Peyer's patch (tissue), 4 donors: Measurements from ENCODE around the gene SRSF8. TPM values are rescaled to one million over a fixed set of nuclear protein-coding genes. Genes with fewer than 3 reads are reported as not detected.
"Not testable (repeated sequence)": the region's sequence is repeated elsewhere in the genome, so short reads cannot be mapped to it uniquely, and the experiment has no call there.

Experiments used
- DNase-seq, 3 donors: peaks; one replicate each; pipeline ENCODE4 v3.0.0-alpha.2; 2017 to 2019
- H3K27ac ChIP-seq, 4 donors: fragments of 200-600 bp; sonication (generic); one replicate each; pipeline ENCODE4 v1.5.1; 2016 to 2019
- H3K27me3 ChIP-seq, 2 donors: fragments of 200-600 bp; sonication (generic); one replicate each; pipeline ENCODE4 v1.5.1; 2019
- H3K36me3 ChIP-seq, 3 donors: fragments of 200-600 bp; sonication (generic); one replicate each; pipeline ENCODE4 v1.5.1; 2016 to 2019
- H3K4me1 ChIP-seq, 4 donors: fragments of 200-600 bp; sonication (generic); one replicate each; pipeline ENCODE4 v1.5.1; 2016 to 2019
- H3K4me3 ChIP-seq, 4 donors: fragments of 200-600 bp; sonication (generic); 1 replicate in 3 of 4; 2 replicates in 1 of 4; pipeline ENCODE4 v1.5.1; 2016 to 2019; ENCODE audit warnings: mild to moderate bottlenecking in 1 of 4
- H3K9me3 ChIP-seq, 4 donors: fragments of 200-600 bp; sonication (generic); one replicate each; pipeline ENCODE4 v1.5.1; 2016 to 2019; ENCODE audit warnings: mild to moderate bottlenecking in 1 of 4
- POLR2A ChIP-seq, 2 donors: fragments of 450-650 bp; IDR thresholded peaks; one replicate each; pipeline ENCODE4 v1.5.1; 2017; ENCODE audit warnings: antibody characterized with exemption in 2 of 2, mild to moderate bottlenecking in 2 of 2, moderate library complexity in 2 of 2
- total RNA-seq, 4 donors: library from RNA; depleted of rRNA; stranded (reverse); fragments of >200 nt; gene quantifications; one replicate each; pipeline ENCODE4 v1.1.0, GENCODE V29; 2016
- TF ChIP-seq, protein P1 (sequence below), 6 experiments: fragments of 450-650 bp in 4 of 6; fragments of 200-600 bp in 2 of 6; sonication (generic) in 1 of 6; IDR thresholded peaks; one replicate each; pipeline ENCODE4 v1.5.1; 2017 to 2019; ENCODE audit warnings: antibody characterized with exemption in 6 of 6, mild to moderate bottlenecking in 3 of 6, moderate library complexity in 1 of 6

The SRSF8 gene
- total RNA-seq, 4 donors from 2014 or later, result 19.0 to 41.0 (median 27.4) TPM

- no peaks in the 10 kb centered on the region for H3K27me3 ChIP-seq
- peak overlapping the region in 3 of 4 donors; percentile 10 to 45 (median 35) for H3K27ac ChIP-seq
- H3K4me1 ChIP-seq, result no peaks in the 10 kb centered on the region
- TF ChIP-seq, protein P1, sequence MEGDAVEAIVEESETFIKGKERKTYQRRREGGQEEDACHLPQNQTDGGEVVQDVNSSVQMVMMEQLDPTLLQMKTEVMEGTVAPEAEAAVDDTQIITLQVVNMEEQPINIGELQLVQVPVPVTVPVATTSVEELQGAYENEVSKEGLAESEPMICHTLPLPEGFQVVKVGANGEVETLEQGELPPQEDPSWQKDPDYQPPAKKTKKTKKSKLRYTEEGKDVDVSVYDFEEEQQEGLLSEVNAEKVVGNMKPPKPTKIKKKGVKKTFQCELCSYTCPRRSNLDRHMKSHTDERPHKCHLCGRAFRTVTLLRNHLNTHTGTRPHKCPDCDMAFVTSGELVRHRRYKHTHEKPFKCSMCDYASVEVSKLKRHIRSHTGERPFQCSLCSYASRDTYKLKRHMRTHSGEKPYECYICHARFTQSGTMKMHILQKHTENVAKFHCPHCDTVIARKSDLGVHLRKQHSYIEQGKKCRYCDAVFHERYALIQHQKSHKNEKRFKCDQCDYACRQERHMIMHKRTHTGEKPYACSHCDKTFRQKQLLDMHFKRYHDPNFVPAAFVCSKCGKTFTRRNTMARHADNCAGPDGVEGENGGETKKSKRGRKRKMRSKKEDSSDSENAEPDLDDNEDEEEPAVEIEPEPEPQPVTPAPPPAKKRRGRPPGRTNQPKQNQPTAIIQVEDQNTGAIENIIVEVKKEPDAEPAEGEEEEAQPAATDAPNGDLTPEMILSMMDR (IDR thresholded peaks at IDR 0.05), result no peak
- no peak for TF ChIP-seq POLR2A (IDR thresholded peaks at IDR 0.05)
- H3K9me3 ChIP-seq, result no peaks in the 10 kb centered on the region
- no peaks in the 10 kb centered on the region for H3K36me3 ChIP-seq
- DNase-seq, result no peak
- H3K4me3 ChIP-seq, result no peak overlapping the region
Observed at GRCh38 chr11:95108671-95109551, 42.2 kb downstream of the SRSF8 start.

- DNase-seq, H3K4me1 ChIP-seq, H3K27me3 ChIP-seq, H3K4me3 ChIP-seq, H3K36me3 ChIP-seq, H3K9me3 ChIP-seq, H3K27ac ChIP-seq: not testable (repeated sequence)
Observed at GRCh38 chr11:95111471-95111870, 44.8 kb downstream of the SRSF8 start.

DNA sequence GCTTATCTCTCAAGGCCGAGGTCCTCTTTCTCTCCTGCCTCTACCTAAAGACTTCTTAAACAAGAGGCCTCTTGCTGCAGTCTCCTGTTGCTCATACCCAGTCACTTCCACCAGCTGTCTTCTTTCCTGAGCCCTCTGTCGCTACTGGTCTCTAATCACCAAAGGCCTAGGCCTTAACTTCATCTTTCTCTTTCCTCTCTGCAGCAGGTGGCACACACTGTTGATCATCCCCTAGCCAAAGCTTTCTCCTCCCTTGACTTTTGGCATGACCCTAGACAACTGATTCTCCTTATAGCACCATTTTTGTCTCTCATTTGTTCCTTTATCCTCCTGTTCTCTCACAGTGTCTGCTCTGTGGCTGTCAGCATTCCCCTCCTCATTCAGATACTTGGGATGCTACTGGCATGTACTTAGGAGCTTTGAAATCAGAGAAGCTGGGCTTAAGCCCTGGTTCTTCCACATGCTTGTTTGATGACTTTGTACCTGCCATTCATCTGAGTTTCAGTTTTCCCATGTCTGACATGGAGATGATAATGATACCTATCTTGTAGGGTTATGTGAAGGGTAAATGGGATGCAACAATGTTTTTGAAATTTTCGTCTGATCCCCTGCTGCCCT lies 45.3 kb downstream of the SRSF8 start:
- Histone ChIP-seq H3K9me3 (no peaks in the 10 kb centered on the region), H3K4me3 (no peak overlapping the region), H3K4me1 (no peaks in the 10 kb centered on the region), H3K36me3 (no peaks in the 10 kb centered on the region), H3K27ac (no peak overlapping the region), H3K27me3 (no peaks in the 10 kb centered on the region)
- DNase-seq, result no peak
- TF ChIP-seq, protein P1 (IDR thresholded peaks at IDR 0.05), result no peak
- TF ChIP-seq POLR2A (IDR thresholded peaks at IDR 0.05), result no peak

- Histone ChIP-seq H3K27me3 (no peaks in the 10 kb centered on the region), H3K27ac (no peak overlapping the region), H3K9me3 (no peaks in the 10 kb centered on the region), H3K4me1 (no peaks in the 10 kb centered on the region), H3K4me3 (no peak overlapping the region), H3K36me3 (no peaks in the 10 kb centered on the region)
- TF ChIP-seq, protein P1 (IDR thresholded peaks at IDR 0.05), result no peak
- no peak for TF ChIP-seq POLR2A (IDR thresholded peaks at IDR 0.05)
- DNase-seq, result no peak
Observed at GRCh38 chr11:95115597-95115996, 48.9 kb downstream of the SRSF8 start.

DNA sequence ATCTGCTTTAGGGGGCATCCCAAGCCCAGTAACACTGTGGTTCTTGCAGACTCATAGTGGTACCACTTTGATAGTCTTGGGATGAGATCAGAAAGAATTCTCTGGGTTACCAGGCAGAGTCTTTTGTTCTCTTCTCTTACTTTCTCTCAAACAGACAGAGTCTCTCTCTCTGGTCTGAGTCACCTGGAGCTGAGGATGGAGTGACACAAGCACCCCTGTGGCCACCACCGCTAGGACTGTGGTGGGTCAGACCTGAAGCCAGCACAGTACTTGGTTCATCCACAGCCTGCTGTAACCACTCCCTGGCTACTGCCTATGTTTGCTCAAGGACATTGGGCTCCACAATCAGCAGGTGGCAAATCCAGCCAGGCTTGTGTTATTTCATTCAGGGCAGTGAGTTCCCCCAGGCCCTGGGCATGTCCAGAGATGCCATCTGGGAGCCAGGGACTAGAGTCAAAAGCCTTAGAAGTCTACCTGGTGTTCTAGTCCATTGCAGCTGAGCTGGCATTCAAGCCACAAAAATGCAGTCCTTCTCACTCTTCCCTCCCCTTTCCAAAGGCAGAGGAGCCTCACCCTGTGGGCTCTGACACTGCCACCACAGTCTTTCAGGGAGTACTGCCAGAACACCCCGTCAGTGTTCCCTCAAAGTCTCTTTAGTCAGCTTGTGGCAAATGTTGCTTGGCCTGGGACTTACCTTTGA lies 52.8 kb downstream of the SRSF8 start:
- no peaks in the 10 kb centered on the region for H3K4me1 ChIP-seq
- no peaks in the 10 kb centered on the region for H3K9me3 ChIP-seq
- DNase-seq, result no peak
- no peaks in the 10 kb centered on the region for H3K36me3 ChIP-seq
- no peak overlapping the region for H3K4me3 ChIP-seq
- TF ChIP-seq POLR2A (IDR thresholded peaks at IDR 0.05), result no peak
- TF ChIP-seq, protein P1 (IDR thresholded peaks at IDR 0.05), result no peak
- no peaks in the 10 kb centered on the region for H3K27me3 ChIP-seq
- no peak overlapping the region for H3K27ac ChIP-seq

Other genes starting within 250 kb of the SRSF8 start
- gene CWC15, start 93.4 kb upstream of the SRSF8 start, total RNA-seq, result 10 to 100 TPM; 34.7 to 66.8 (median 44.4) TPM
- under 1 TPM in 1 of 4 donors, not detected in 3; 0.54 TPM for gene KDM4D, start 93.2 kb upstream of the SRSF8 start, total RNA-seq
- gene KDM4E, start 41.7 kb upstream of the SRSF8 start, total RNA-seq, result not detected
- not detected for gene KDM4F, start 17.5 kb upstream of the SRSF8 start, total RNA-seq
- 10 to 100 TPM; 11.6 to 41.0 (median 39.2) TPM for gene ENDOD1, start 22.9 kb downstream of the SRSF8 start, total RNA-seq
- 10 to 100 TPM; 23.1 to 52.8 (median 28.4) TPM for gene SESN3, start 164.3 kb downstream of the SRSF8 start, total RNA-seq